Measurements from ENCODE around the gene B3GNT5.

B3GNT5 gene

DNA sequence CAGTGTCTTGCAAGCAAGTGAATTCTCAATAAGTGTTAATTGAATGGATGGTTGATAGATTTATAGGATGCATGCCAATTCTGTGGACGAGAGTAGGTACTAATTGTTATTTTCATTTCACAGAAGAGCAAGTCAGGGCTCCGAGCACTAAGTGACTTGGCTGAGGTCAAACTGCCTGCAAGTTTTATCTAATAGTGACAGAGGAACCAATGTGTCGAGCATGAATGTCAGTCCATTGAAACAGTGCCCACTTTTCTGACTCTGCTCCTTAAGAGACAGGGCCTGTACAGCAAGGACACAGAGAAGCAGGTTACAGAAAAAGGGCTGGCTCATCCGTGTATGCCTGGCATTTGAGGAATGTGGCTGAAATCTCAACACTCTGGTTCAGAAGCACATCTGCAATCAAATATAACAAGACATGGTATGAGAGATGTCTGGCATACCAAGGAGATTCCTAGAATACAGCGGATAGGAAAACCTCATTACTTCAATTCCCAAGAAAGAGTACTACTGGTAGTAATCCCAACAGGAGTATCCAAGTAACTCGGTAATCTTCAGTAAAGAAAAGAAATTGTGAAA lies 6.0 kb upstream of the B3GNT5 start:
- no peak for DNase-seq (ENCODE audit: low spot score)
- Mint-ChIP-seq H3K36me3 (ENCODE audit: low read depth) (no peaks in the 10 kb centered on the region), H3K4me3 (no peak overlapping the region), H3K4me1 (ENCODE audit: low read depth) (no peaks in the 10 kb centered on the region), H3K9me3 (peaks cover 14% of the 10 kb centered on the region), H3K27me3 (ENCODE audit: low read depth) (no peaks in the 10 kb centered on the region), H3K27ac (no peak overlapping the region)

- no peak overlapping the region for H3K27ac Mint-ChIP-seq
- H3K4me1 Mint-ChIP-seq (ENCODE audit: low read depth): peaks cover 3% of the 10 kb centered on the region
- H3K4me3 Mint-ChIP-seq: no peak overlapping the region
- H3K9me3 Mint-ChIP-seq: no peaks in the 10 kb centered on the region
- no peak for DNase-seq (ENCODE audit: low spot score)
- H3K36me3 Mint-ChIP-seq (ENCODE audit: low read depth): no peaks in the 10 kb centered on the region
- H3K27me3 Mint-ChIP-seq (ENCODE audit: low read depth): peaks cover 5% of the 10 kb centered on the region
Observed at GRCh38 chr3:183249006-183249718, 3.9 kb upstream of the B3GNT5 start.

- Mint-ChIP-seq H3K27me3 (ENCODE audit: low read depth) (peaks cover 10% of the 10 kb centered on the region), H3K4me1 (ENCODE audit: low read depth) (peaks cover 11% of the 10 kb centered on the region), H3K27ac (no peak overlapping the region), H3K9me3 (no peaks in the 10 kb centered on the region), H3K4me3 (peak overlapping the region; percentile 67), H3K36me3 (ENCODE audit: low read depth) (peaks cover 3% of the 10 kb centered on the region)
- DNase-seq (ENCODE audit: low spot score): no peak
Observed at GRCh38 chr3:183252118-183252782, 803 bp upstream of the B3GNT5 start.

- Mint-ChIP-seq H3K36me3 (ENCODE audit: low read depth) (peaks cover 3% of the 10 kb centered on the region), H3K9me3 (no peaks in the 10 kb centered on the region), H3K4me1 (ENCODE audit: low read depth) (peaks cover 11% of the 10 kb centered on the region), H3K27me3 (ENCODE audit: low read depth) (peaks cover 10% of the 10 kb centered on the region), H3K4me3 (peak overlapping the region; percentile 80), H3K27ac (peak overlapping the region; percentile 29)
- peak; percentile 36 for DNase-seq (ENCODE audit: low spot score)
Observed at GRCh38 chr3:183253528-183254486, 754 bp downstream of the B3GNT5 start.

GRCh38 chr3:183254487-183255347 lies 1.7 kb downstream of the B3GNT5 start:
- DNase-seq (ENCODE audit: low spot score): no peak
- H3K4me1 Mint-ChIP-seq (ENCODE audit: low read depth): peaks cover 14% of the 10 kb centered on the region
- H3K36me3 Mint-ChIP-seq (ENCODE audit: low read depth): peaks cover 3% of the 10 kb centered on the region

DNA sequence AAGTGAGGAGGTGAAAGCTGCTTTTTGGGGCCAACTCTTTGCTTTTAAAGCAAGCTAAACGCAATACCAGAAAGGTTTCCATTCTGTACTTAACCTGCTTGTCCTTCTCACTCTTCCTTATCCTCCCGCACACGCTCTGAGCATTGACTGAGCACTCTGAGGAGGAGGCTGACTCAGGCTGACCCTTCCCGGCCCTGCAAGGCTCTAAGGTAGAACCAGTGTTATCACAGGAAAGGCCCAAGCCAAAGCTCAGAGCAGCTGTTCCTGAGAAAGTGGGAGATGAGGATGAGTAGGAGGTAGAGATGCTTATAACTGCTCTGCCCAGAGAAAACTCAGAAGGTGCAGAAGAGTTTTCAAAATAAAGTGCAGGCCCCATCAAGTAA lies 2.3 kb downstream of the B3GNT5 start:
- H3K27ac Mint-ChIP-seq: no peak overlapping the region
- peaks cover 10% of the 10 kb centered on the region for H3K27me3 Mint-ChIP-seq (ENCODE audit: low read depth)
- H3K36me3 Mint-ChIP-seq (ENCODE audit: low read depth): peaks cover 3% of the 10 kb centered on the region
- DNase-seq (ENCODE audit: low spot score): no peak
- no peaks in the 10 kb centered on the region for H3K9me3 Mint-ChIP-seq
- peaks cover 14% of the 10 kb centered on the region for H3K4me1 Mint-ChIP-seq (ENCODE audit: low read depth)
- H3K4me3 Mint-ChIP-seq: peak overlapping the region; percentile 74

More at GRCh38 chr3:183254487-183255347, 1.7 kb downstream of the B3GNT5 start:
- H3K4me3 Mint-ChIP-seq: peak overlapping the region; percentile 74
- H3K27ac Mint-ChIP-seq: no peak overlapping the region
- H3K9me3 Mint-ChIP-seq: no peaks in the 10 kb centered on the region
- H3K27me3 Mint-ChIP-seq (ENCODE audit: low read depth): peaks cover 10% of the 10 kb centered on the region

DNA sequence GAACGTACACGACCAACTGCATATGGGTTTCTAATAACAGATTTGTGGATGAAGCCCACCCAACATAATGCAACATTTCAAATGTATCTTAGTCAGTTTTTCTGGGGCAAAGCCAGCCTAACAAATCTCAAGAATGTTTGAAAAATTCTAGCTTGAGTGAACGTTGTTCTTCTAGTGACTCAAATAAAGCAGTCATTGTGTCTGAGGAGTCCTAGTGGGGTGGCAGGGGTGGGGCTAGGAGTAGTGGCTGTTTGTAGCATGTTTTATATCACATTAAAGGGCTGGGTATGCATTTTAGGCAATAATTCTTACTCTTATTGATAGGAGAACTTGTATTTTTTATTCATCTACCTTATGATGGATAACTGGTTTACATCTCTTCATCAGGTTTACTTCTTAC lies 6.0 kb downstream of the B3GNT5 start:
- Mint-ChIP-seq H3K27me3 (ENCODE audit: low read depth) (peaks cover 5% of the 10 kb centered on the region), H3K4me3 (no peak overlapping the region), H3K36me3 (ENCODE audit: low read depth) (peaks cover 3% of the 10 kb centered on the region), H3K27ac (no peak overlapping the region), H3K9me3 (no peaks in the 10 kb centered on the region), H3K4me1 (ENCODE audit: low read depth) (peaks cover 18% of the 10 kb centered on the region)
- no peak for DNase-seq (ENCODE audit: low spot score)

- no peaks in the 10 kb centered on the region for H3K9me3 Mint-ChIP-seq
- H3K4me1 Mint-ChIP-seq (ENCODE audit: low read depth): peaks cover 18% of the 10 kb centered on the region
- H3K4me3 Mint-ChIP-seq: no peak overlapping the region
- DNase-seq (ENCODE audit: low spot score): no peak
- H3K27ac Mint-ChIP-seq: no peak overlapping the region
- H3K27me3 Mint-ChIP-seq (ENCODE audit: low read depth): peaks cover 5% of the 10 kb centered on the region
- peaks cover 3% of the 10 kb centered on the region for H3K36me3 Mint-ChIP-seq (ENCODE audit: low read depth)
Observed at GRCh38 chr3:183259621-183260020, 6.6 kb downstream of the B3GNT5 start.

- Mint-ChIP-seq H3K4me3 (no peak overlapping the region), H3K27ac (no peak overlapping the region), H3K27me3 (ENCODE audit: low read depth) (no peaks in the 10 kb centered on the region), H3K4me1 (ENCODE audit: low read depth) (peaks cover 13% of the 10 kb centered on the region), H3K9me3 (no peaks in the 10 kb centered on the region), H3K36me3 (ENCODE audit: low read depth) (no peaks in the 10 kb centered on the region)
- no peak for DNase-seq (ENCODE audit: low spot score)
Observed at GRCh38 chr3:183260167-183260904, 7.3 kb downstream of the B3GNT5 start.

DNA sequence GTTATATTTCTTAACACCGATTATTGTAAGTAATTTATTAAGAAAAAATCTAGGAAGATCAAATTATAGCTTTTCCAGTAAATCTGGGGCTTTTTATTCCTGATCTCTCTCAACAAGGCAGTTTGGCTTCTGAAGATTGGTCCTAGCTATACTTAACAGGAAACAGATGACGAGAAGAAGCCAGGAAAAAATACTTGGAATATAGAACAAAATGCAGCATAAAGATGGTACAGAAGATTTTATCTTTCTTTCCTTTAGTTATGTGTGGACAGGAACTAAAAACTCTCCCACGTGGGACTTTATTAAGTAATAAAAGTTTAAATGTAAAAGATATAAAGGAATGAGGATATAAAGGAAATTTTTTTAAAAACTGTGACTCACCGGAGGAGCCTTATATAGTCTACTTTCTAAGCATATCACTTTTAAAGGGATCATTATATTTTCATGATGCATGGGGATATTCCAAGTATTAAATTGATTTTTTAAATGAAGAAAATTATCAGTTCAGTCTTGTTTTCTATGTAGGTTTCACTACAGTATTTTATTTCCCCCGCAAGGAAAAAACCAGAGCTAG lies 8.2 kb downstream of the B3GNT5 start:
- Mint-ChIP-seq H3K36me3 (ENCODE audit: low read depth) (no peaks in the 10 kb centered on the region), H3K27me3 (ENCODE audit: low read depth) (no peaks in the 10 kb centered on the region), H3K4me3 (no peak overlapping the region), H3K9me3 (no peaks in the 10 kb centered on the region), H3K27ac (no peak overlapping the region), H3K4me1 (ENCODE audit: low read depth) (peaks cover 10% of the 10 kb centered on the region)
- no peak for DNase-seq (ENCODE audit: low spot score)

- H3K36me3 Mint-ChIP-seq (ENCODE audit: low read depth): no peaks in the 10 kb centered on the region
- H3K4me1 Mint-ChIP-seq (ENCODE audit: low read depth): peaks cover 18% of the 10 kb centered on the region
- H3K9me3 Mint-ChIP-seq: no peaks in the 10 kb centered on the region
- H3K27me3 Mint-ChIP-seq (ENCODE audit: low read depth): no peaks in the 10 kb centered on the region
- no peak for DNase-seq (ENCODE audit: low spot score)
- no peak overlapping the region for H3K27ac Mint-ChIP-seq
- H3K4me3 Mint-ChIP-seq: no peak overlapping the region
Observed at GRCh38 chr3:183262875-183263378, 9.9 kb downstream of the B3GNT5 start.

GRCh38 chr3:183264268-183264667 lies 11.2 kb downstream of the B3GNT5 start:
- DNase-seq (ENCODE audit: low spot score): no peak
- no peaks in the 10 kb centered on the region for H3K9me3 Mint-ChIP-seq
- H3K27me3 Mint-ChIP-seq (ENCODE audit: low read depth): no peaks in the 10 kb centered on the region
- no peak overlapping the region for H3K27ac Mint-ChIP-seq
- no peaks in the 10 kb centered on the region for H3K36me3 Mint-ChIP-seq (ENCODE audit: low read depth)
- no peak overlapping the region for H3K4me3 Mint-ChIP-seq
- peaks cover 22% of the 10 kb centered on the region for H3K4me1 Mint-ChIP-seq (ENCODE audit: low read depth)

All from T-helper 2 cell treated with Interferon-gamma antibody and Interleukin-4, amounts not matched to agents 5 μg/mL and 100 μg/mL, for 36 hours (primary cell).